Prostate gland (tissue), 2 donors: ENCODE data around the gene PCK2.

Experiments used
- CTCF ChIP-seq, 4 experiments: fragments of 200-600 bp in 2 of 4; fragments of 450-650 bp in 2 of 4; sonication (generic) in 2 of 4; IDR thresholded peaks; 1 replicate in 3 of 4; 2 replicates in 1 of 4; pipeline ENCODE4 v1.5.1; 2016 to 2019; ENCODE audit warnings: antibody characterized with exemption in 4 of 4, mild to moderate bottlenecking in 2 of 4, moderate library complexity in 2 of 4
- POLR2A ChIP-seq: fragments of 450-650 bp; IDR thresholded peaks from one replicate; pipeline ENCODE4 v1.6.1; 2016; ENCODE audit warnings: antibody characterized with exemption, mild to moderate bottlenecking

- TF ChIP-seq CTCF (IDR thresholded peaks at IDR 0.05) (no peak), POLR2A (no peak)
Observed at GRCh38 chr14:24139272-24139934, 45.3 kb downstream of the PCK2 start.
